Stimulated activated CD8-positive, alpha-beta memory T cell treated with anti-CD3 and anti-CD28 coated beads, Interleukin-15, amount 100 ng/mL, for 24 hours (primary cell): Measurements from ENCODE around the gene FOXN4.

ENCODE experiments used
- DNase-seq: peaks from one replicate; pipeline ENCODE4 v3.0.0-alpha.2; 2020; ENCODE audit warnings: low read depth

Gene FOXN4

DNA sequence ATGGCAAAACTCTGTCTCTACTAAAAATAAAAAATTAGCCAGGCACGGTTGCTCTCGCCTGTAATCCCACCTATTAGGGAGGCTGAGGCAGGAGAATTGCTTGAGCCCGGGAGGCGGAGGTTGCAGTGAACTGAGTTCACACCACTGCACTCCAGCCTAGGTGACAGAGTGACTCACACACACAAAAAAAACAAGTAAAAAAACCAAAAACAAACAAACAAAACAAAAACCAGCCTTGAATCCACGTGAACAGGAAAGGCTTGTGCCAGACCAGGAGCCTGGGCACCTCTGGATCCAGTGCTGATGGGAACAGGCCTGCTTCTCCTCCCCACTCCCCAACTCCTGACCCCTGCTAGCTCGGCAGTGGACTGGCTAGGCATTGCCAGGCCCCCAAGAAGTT lies 3.5 kb downstream of the FOXN4 start:
- no peak for DNase-seq

DNA sequence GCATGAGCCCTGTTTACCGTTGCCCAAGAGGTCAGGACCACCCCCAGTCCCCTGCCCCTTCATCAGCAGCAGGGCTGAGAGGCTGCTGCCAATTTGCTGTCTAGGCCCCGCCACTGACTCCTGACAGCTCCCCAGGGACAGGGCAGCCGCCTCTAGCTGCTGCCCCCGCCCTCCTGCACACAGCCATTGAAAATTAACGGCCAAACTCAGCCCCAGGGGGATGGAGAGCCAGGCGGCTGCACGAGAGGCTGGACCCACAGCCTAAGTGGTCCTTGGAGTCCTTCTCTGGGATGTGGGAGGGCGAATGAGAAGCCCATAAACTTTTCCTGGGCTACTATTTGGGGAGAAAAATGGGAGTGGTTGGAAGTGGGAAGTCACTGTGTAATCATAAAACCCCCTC lies 4.6 kb downstream of the FOXN4 start:
- DNase-seq: no peak

DNA sequence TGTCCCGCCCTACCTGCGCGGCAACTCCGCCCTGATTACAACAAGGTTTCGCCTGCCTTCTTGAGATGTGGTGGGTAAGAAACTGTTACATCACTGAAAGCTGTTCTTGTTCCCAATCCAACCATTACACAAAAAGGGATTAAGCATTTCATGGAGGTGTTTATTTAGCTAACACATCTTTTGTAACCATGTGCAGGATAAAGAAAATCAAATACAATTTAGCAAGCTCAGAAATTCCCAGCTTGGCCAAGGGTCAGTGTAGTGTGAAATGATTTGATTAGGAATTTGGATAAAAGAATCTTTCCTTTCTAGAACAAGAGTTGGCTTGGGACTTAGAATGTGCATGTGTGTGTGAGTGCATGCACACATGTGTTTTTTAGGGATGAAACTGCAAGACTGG lies 6.3 kb downstream of the FOXN4 start:
- no peak for DNase-seq

DNA sequence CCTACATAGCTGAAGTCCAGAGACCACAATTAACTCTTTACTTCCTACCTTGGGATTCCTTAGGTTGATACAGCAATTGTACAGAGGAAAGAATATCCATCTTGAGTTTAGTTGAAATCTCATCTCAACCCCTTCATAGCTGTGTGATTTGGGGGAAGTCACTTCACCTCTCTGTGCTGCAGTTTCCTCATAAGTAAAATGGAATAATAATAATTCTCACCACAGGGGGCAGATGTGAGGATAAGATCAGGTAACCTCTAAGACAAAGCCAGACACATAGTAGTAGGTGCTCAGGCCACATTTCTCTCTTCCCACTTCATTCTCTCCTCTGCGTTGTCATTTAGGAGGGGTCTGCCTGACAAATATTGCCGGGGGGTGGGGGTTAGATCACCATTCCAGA lies 6.7 kb downstream of the FOXN4 start:
- no peak for DNase-seq

DNA sequence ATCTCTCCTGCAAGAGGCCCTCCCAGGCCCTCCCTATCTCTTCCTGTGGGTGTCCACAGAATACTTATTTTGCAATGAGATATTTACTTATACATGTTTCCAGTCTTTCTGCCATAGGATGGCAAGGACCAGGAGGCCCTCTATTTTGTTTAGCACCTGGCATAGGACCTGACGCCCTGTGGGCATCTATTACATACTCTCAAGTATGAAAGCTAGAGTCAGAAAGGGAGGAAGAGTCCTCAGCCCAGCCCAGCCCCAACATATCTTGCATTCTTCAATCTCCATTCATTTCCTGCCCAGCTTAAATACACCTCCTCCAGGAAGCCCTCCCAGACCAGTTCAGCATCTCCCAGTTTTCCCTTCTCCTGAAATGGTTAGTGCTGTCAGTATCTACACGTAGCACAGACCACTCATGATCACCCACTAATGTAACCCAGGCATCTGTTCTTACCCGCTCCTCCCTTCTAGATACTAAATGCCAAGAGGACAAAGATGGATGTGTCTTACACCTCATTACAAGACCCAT lies 7.4 kb downstream of the FOXN4 start:
- no peak for DNase-seq

DNA sequence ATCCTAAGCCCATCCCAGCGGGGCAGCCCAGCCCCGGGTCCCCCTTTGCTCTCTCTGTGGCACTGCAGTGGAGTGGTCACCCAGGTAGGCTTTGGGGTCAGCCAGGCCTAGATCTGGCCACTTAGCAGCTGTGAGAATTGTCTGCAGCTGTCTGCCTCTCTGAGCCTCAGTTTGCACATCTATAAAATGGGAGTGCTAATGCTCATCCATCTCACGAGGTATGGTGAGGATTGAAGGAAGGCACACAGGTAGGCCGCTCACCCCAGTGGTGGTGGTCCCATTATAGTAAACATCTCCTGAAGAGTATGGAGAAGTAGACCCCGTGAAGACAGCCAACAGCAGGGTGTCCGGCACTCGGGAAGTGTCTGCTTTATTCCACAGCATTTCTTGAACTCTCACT lies 9.2 kb downstream of the FOXN4 start:
- DNase-seq: no peak

GRCh38 chr12:109296431-109296830 lies 12.7 kb downstream of the FOXN4 start:
- no peak for DNase-seq

GRCh38 chr12:109295764-109296425 lies 13.2 kb downstream of the FOXN4 start:
- no peak for DNase-seq

DNA sequence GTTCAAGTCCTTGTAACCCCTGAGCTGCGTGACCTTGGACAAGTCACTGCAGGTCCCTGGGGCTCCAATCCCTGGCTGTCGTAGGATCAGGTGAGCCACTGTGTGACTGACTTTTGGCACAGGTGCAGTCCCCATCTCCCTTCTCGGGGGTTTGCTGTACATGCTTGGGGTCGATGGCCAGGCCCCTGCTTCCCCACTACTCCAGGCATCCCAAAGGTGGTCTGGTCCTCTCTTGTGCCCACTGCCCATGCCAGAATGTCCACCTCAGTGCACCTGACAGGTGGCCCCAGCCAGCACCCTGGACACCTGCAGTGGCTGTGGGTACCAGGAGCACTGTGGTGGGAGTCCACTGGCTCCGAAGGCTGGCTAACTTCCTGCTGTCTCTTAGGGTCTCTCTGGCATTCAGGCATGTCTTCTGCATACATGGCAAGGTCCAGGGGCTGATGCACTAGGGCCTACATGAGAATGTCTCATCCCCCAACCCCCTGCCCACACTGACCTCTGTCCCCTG lies 14.7 kb downstream of the FOXN4 start:
- DNase-seq: no peak

GRCh38 chr12:109293106-109293505 lies 16.0 kb downstream of the FOXN4 start:
- no peak for DNase-seq

DNA sequence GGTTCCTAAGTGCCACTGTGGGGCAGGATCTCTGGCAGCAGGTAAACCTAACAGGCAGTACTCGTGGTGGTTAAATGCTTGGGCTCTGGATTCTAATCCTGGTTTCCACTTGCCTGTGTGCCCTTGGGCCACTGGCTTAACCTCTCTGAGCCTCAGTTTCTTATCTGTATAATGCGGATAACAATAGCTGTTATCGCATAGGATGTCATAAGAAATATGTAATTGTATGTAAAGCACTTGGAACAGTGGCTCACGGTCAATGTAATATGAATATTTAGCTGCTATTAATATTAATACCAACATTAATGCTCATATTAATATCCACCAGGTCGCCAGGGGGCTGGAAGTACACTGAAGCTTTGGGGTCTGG lies 16.8 kb downstream of the FOXN4 start:
- no peak for DNase-seq

DNA sequence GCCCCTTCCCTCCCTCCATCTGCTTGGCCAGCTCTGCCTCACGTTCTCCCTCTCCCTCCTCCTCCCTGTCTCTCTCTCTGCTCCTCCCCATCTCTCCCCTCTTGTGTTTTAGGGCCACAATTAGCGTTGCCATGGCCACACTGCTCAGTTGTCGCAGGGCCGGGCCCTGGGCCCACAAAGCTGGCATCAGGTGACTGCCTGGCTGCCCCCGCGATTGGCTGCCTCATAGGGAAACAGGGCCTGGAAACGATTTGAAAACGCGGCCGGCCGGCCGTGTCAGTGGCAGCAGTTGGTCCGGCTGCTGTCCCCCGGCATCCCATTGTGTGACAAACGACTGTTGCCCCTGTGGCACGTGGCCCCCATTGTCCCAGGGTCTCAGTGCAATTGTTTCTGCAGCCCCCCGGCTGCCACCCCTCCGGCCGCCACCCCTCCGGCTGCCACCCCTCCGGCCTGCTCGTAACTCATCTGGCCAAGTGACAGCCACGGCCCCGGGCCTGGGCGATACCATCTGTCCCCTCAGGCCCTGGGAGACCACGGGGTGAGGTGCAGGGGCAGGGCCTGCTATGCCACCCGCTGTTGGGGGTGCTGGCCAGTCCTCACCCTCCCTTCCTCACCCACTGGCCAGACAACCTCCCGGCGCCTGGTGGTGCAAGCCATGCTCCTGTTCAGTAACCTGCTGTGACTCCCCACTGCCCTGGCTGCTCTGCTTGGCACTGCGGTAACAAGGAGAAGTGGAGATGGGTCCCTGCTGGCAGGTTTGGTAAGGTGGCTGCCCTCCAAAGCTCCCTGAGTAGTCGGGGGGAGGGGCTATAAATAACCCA lies 17.4 kb downstream of the FOXN4 start:
- no peak for DNase-seq

DNA sequence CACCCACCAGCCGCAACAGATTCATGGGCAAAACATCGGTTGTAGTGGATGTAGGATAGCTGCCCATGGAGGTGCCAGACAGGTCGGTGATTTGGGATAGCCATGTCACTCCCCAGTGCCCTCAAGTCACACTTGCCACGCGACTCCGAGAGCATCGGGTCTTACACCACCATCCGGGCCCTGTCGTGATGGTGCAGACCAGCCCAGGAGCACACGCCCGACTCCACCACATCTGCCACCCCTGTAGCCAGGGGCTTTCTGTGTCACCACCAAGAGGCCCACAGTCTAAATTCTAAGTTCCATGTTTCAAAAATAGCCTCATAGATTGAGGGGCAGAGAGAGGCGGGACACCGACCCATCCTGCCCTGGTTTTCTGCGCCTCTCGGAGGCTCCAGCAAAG lies 18.0 kb downstream of the FOXN4 start:
- no peak for DNase-seq

DNA sequence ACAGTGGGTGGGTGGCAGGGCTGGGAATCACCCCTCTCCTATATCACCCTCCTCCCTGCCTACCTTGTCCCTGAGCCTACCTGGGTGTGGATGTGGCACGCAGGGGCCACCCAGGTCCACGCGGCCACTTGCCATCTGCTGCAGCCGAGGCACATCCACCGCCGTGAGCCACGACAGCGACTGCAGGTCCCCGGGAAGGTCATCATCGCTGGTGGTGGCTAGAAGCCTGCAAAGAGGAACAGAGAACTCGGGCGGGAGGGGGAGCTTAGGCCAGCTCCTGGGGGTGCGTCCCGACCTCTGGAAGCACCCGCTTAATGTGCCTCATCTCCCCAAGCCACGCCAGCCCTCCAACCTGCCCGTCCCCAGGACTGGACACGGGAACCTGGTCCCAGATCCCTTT lies 19.0 kb downstream of the FOXN4 start:
- no peak for DNase-seq

DNA sequence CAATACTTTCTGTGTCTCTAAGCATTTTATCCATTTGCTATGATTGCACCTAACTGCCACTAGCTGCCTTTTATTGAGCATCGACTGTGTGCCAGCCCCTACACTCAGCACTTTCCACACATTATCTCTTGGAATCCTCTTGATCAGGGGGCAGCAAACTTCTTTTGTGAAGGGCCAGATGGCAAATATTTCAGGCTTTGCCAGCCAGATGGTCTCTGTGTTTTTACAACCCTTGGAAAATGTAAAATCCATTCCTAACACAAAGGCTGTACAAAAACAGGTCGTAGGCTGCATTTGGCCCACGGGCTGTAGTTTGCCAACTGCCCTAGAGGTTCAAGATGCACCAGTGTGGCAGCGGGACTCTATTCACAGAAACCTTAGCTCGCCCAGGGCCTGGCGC lies 19.5 kb downstream of the FOXN4 start:
- no peak for DNase-seq

GRCh38 chr12:109289004-109289403 lies 20.1 kb downstream of the FOXN4 start:
- DNase-seq: no peak

- no peak for DNase-seq
These were observed 20.5 kb downstream of the FOXN4 start for GRCh38 chr12:109288571-109288970.

- DNase-seq: no peak
These were observed 21.1 kb downstream of the FOXN4 start for GRCh38 chr12:109287811-109288469.

DNA sequence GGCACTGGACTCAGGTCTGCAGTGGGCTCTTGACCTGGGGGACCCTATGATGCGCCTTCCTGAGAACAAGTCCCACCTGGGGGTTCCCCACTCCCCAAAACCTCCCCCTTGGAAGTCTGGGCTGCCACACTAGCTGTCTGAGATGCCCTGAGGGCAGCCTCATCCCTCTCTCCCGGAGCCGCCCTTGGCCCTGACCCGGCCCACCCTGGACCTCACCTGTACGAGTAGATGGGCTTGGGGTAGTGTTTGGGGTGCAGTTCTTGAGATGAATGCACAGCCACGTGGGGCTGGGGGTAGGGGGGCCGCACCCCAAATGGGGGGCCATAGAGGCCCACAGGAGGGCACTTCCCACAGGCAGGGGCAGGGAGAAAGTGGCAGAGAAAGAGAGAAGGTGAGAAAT lies 21.9 kb downstream of the FOXN4 start:
- DNase-seq: no peak

DNA sequence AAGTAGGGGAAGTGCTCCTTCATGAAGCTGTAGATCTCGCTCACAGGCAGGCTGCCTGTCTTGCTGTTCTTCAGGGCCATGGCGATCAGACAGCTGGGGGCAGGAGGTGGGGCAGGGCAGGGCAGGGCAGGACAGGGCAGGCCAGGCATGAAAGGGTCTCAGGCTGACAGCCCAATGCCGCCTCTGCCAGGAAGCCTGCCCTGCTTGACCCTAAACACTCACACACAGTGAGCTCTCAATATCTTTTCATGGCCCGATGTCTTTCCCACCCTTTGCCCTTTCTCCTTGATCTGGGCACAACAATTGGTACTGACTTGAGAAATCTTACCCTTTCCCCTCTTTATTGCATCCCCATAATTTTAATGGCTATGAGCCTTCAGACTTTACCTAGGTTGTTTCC lies 22.4 kb downstream of the FOXN4 start:
- DNase-seq: no peak

GRCh38 chr12:109286252-109286651 lies 22.8 kb downstream of the FOXN4 start:
- no peak for DNase-seq

DNA sequence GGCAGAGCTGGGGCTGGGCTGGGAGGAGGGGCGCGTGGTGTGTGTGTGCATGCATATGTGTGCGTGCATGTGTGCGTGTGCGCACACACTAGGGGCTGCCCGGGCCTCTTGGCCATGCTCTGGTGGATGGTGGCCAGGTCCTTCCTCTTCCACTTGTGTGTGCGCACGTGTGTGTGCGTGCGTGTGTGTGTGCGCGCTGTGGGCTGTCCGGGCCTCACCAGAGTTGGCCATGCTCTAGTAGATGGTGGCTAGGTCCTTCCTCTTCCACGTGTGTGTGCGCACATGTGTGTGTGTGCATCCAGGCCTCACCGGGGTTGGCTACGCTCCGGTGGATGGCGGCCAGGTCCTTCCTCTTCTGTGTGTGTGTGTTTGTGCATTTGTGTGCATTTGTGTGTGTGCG lies 24.7 kb downstream of the FOXN4 start:
- DNase-seq: no peak

- DNase-seq: no peak
These were observed 27.6 kb downstream of the FOXN4 start for GRCh38 chr12:109281452-109281851.
